GM19193 (cell line): ENCODE data around the gene DCUN1D2.

Experiments
- POLR2A ChIP-seq: IDR thresholded peaks from 4 replicates; pipeline ENCODE4 v1.6.1; 2011; ENCODE audit not compliant: insufficient read depth, insufficient read length; ENCODE audit errors: extremely low read depth

DCUN1D2 gene

GRCh38 chr13:113429608-113429985 is 60.9 kb downstream of the DCUN1D2 start:
- no peak for TF ChIP-seq POLR2A

GRCh38 chr13:113428871-113429607 is 61.5 kb downstream of the DCUN1D2 start:
- TF ChIP-seq POLR2A, result no peak

GRCh38 chr13:113428469-113428865 is 62.0 kb downstream of the DCUN1D2 start:
- TF ChIP-seq POLR2A, result no peak

GRCh38 chr13:113427562-113428468 is 62.7 kb downstream of the DCUN1D2 start:
- TF ChIP-seq POLR2A, result no peak

- TF ChIP-seq POLR2A, result no peak
Measured at GRCh38 chr13:113426591-113426986, 63.9 kb downstream of the DCUN1D2 start.

- TF ChIP-seq POLR2A, result no peak
Measured at GRCh38 chr13:113425941-113426590, 64.4 kb downstream of the DCUN1D2 start.

- no peak for TF ChIP-seq POLR2A
Measured at GRCh38 chr13:113423520-113424163, 66.9 kb downstream of the DCUN1D2 start.

- TF ChIP-seq POLR2A, result no peak
Measured at GRCh38 chr13:113422807-113423519, 67.5 kb downstream of the DCUN1D2 start.

GRCh38 chr13:113421673-113422270 is 68.7 kb downstream of the DCUN1D2 start:
- no peak for TF ChIP-seq POLR2A

GRCh38 chr13:113420833-113421600 is 69.5 kb downstream of the DCUN1D2 start:
- TF ChIP-seq POLR2A, result no peak

GRCh38 chr13:113420232-113420631 is 70.3 kb downstream of the DCUN1D2 start:
- TF ChIP-seq POLR2A, result no peak

- TF ChIP-seq POLR2A, result no peak
Measured at GRCh38 chr13:113419531-113420193, 70.8 kb downstream of the DCUN1D2 start.

GRCh38 chr13:113418722-113419049 is 71.8 kb downstream of the DCUN1D2 start:
- no peak for TF ChIP-seq POLR2A
